Measurements from ENCODE around the gene WDR53.

DNA sequence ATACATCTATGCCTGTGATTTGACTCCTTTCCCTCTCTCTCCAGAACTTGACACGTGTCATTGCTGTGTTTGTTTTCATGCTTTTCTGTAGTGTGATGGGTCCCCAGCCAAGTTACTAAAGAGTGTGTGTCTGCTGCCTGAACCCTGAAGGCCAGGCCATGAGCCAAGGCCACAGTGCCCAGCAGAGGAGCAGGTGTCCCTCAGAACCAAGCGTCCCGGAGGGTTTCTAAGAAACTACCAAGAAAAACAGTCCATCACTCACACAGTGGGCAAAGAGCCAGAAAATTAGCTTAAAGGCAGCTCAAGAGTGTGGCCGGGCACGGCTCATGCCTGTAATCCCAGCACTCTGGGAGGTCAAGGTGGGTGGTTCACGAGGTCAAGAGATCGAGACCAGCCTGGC, 35.3 kb upstream of the WDR53 start:
- no peak for TF ChIP-seq MAFK (IDR thresholded peaks at IDR 0.05; ENCODE audit: partially characterized antibody)
- TF ChIP-seq, protein P1, sequence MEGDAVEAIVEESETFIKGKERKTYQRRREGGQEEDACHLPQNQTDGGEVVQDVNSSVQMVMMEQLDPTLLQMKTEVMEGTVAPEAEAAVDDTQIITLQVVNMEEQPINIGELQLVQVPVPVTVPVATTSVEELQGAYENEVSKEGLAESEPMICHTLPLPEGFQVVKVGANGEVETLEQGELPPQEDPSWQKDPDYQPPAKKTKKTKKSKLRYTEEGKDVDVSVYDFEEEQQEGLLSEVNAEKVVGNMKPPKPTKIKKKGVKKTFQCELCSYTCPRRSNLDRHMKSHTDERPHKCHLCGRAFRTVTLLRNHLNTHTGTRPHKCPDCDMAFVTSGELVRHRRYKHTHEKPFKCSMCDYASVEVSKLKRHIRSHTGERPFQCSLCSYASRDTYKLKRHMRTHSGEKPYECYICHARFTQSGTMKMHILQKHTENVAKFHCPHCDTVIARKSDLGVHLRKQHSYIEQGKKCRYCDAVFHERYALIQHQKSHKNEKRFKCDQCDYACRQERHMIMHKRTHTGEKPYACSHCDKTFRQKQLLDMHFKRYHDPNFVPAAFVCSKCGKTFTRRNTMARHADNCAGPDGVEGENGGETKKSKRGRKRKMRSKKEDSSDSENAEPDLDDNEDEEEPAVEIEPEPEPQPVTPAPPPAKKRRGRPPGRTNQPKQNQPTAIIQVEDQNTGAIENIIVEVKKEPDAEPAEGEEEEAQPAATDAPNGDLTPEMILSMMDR (IDR thresholded peaks at IDR 0.05), result no peak
- TF ChIP-seq, protein P2, sequence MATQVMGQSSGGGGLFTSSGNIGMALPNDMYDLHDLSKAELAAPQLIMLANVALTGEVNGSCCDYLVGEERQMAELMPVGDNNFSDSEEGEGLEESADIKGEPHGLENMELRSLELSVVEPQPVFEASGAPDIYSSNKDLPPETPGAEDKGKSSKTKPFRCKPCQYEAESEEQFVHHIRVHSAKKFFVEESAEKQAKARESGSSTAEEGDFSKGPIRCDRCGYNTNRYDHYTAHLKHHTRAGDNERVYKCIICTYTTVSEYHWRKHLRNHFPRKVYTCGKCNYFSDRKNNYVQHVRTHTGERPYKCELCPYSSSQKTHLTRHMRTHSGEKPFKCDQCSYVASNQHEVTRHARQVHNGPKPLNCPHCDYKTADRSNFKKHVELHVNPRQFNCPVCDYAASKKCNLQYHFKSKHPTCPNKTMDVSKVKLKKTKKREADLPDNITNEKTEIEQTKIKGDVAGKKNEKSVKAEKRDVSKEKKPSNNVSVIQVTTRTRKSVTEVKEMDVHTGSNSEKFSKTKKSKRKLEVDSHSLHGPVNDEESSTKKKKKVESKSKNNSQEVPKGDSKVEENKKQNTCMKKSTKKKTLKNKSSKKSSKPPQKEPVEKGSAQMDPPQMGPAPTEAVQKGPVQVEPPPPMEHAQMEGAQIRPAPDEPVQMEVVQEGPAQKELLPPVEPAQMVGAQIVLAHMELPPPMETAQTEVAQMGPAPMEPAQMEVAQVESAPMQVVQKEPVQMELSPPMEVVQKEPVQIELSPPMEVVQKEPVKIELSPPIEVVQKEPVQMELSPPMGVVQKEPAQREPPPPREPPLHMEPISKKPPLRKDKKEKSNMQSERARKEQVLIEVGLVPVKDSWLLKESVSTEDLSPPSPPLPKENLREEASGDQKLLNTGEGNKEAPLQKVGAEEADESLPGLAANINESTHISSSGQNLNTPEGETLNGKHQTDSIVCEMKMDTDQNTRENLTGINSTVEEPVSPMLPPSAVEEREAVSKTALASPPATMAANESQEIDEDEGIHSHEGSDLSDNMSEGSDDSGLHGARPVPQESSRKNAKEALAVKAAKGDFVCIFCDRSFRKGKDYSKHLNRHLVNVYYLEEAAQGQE (IDR thresholded peaks at IDR 0.05), result no peak
- no peak for TF ChIP-seq HDAC2 (IDR thresholded peaks at IDR 0.05)
- TF ChIP-seq POLR2A (IDR thresholded peaks at IDR 0.05; ENCODE audit: low read length), result no peak
